OCI-LY1 (cell line): ENCODE measurements around the gene WASHC2A.
"Not testable (repeated sequence)": the region's sequence is repeated elsewhere in the genome, so short reads cannot be mapped to it uniquely, and the experiment has no call there.

Experiments
- CTCF ChIP-seq: fragments of 200-600 bp; sonication (generic), shearing (Covaris generic); IDR thresholded peaks from 2 replicates; pipeline ENCODE4 v1.5.1; 2017; ENCODE audit warnings: mild to moderate bottlenecking, antibody characterized with exemption, low read length, moderate library complexity, mixed read lengths
- EZH2 ChIP-seq: fragments of 200-600 bp; sonication (generic), shearing (Covaris generic); IDR thresholded peaks from 2 replicates; pipeline ENCODE4 v1.8.0; 2017; ENCODE audit warnings: borderline replicate concordance, mixed run types, mild to moderate bottlenecking, antibody characterized with exemption, low read length, moderate library complexity, mixed read lengths

GRCh38 chr10:50127770-50128292 is 60.1 kb downstream of the WASHC2A start:
- not testable (repeated sequence) for TF ChIP-seq CTCF, EZH2
